ENCODE measurements around the gene TSHR. TPM values are rescaled to one million over a fixed set of nuclear protein-coding genes. Genes with fewer than 3 reads are reported as not detected.

The TSHR gene
- total RNA-seq, 4 donors from 2014 or later = not detected

GRCh38 chr14:80933282-80933681 is 22.1 kb upstream of the TSHR start:
- Histone ChIP-seq H3K36me3 (no peaks in the 10 kb centered on the region), H3K4me1 (peaks cover 0 to 7% (median 2%) of the 10 kb centered on the region in 4 donors), H3K27me3 (no peaks in the 10 kb centered on the region), H3K9me3 (no peaks in the 10 kb centered on the region), H3K4me3 (no peak overlapping the region), H3K27ac (no peak overlapping the region)
- TF ChIP-seq, protein P1, sequence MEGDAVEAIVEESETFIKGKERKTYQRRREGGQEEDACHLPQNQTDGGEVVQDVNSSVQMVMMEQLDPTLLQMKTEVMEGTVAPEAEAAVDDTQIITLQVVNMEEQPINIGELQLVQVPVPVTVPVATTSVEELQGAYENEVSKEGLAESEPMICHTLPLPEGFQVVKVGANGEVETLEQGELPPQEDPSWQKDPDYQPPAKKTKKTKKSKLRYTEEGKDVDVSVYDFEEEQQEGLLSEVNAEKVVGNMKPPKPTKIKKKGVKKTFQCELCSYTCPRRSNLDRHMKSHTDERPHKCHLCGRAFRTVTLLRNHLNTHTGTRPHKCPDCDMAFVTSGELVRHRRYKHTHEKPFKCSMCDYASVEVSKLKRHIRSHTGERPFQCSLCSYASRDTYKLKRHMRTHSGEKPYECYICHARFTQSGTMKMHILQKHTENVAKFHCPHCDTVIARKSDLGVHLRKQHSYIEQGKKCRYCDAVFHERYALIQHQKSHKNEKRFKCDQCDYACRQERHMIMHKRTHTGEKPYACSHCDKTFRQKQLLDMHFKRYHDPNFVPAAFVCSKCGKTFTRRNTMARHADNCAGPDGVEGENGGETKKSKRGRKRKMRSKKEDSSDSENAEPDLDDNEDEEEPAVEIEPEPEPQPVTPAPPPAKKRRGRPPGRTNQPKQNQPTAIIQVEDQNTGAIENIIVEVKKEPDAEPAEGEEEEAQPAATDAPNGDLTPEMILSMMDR (IDR thresholded peaks at IDR 0.05) = no peak
- no peak for TF ChIP-seq POLR2A (IDR thresholded peaks at IDR 0.05)
- no peak for DNase-seq

GRCh38 chr14:80933686-80934085 is 21.7 kb upstream of the TSHR start:
- Histone ChIP-seq H3K36me3 (no peaks in the 10 kb centered on the region), H3K4me1 (peaks cover 0 to 7% (median 2%) of the 10 kb centered on the region in 4 donors), H3K4me3 (no peak overlapping the region), H3K27ac (no peak overlapping the region), H3K9me3 (no peaks in the 10 kb centered on the region), H3K27me3 (no peaks in the 10 kb centered on the region)
- TF ChIP-seq, protein P1 (IDR thresholded peaks at IDR 0.05) = no peak
- no peak for TF ChIP-seq POLR2A (IDR thresholded peaks at IDR 0.05)
- DNase-seq = no peak

DNA sequence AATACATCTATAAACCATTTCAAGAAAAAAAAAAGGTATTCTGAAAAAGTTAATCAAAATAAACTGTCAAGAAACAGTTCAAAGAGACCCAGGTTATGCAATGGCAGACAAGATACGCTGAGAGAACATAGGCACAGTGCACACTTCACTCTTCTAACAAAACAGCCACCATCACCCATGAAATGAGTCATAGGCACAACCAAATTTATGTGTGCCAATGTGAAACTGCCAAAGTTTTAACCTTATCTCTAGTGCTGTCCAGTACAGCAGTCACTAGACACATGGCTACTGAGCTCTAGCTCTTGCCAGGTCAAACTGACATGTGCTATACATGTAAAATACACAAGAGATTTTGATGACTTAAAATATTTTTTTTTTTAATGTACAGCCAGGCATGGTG is 15.3 kb upstream of the TSHR start:
- Histone ChIP-seq H3K27me3 (no peaks in the 10 kb centered on the region), H3K27ac (no peak overlapping the region), H3K4me1 (peaks cover 0 to 7% (median 2%) of the 10 kb centered on the region in 4 donors), H3K36me3 (no peaks in the 10 kb centered on the region), H3K9me3 (no peaks in the 10 kb centered on the region), H3K4me3 (no peak overlapping the region)
- TF ChIP-seq, protein P1 (IDR thresholded peaks at IDR 0.05) = no peak
- no peak for TF ChIP-seq POLR2A (IDR thresholded peaks at IDR 0.05)
- DNase-seq = no peak

GRCh38 chr14:80941241-80942185 is 13.9 kb upstream of the TSHR start, which contains the start of gene CEP128:
CEP128 (minus strand) TSS chr14:80941738.
- Histone ChIP-seq H3K27ac (peak within 1 kb of the TSS; percentile 27 to 65 (median 46)), H3K4me1 (peaks cover 0 to 7% (median 2%) of the 10 kb centered on the region in 4 donors), H3K27me3 (no peaks in the 10 kb centered on the region), H3K9me3 (no peaks in the 10 kb centered on the region), H3K36me3 (no peaks in the 10 kb centered on the region), H3K4me3 (peak within 1 kb of the TSS; percentile 57 to 82 (median 74))
- TF ChIP-seq, protein P1 (IDR thresholded peaks at IDR 0.05) = no peak
- no peak for TF ChIP-seq POLR2A (IDR thresholded peaks at IDR 0.05)
- DNase-seq = peak; percentile 90 to 97 (median 93)

DNA sequence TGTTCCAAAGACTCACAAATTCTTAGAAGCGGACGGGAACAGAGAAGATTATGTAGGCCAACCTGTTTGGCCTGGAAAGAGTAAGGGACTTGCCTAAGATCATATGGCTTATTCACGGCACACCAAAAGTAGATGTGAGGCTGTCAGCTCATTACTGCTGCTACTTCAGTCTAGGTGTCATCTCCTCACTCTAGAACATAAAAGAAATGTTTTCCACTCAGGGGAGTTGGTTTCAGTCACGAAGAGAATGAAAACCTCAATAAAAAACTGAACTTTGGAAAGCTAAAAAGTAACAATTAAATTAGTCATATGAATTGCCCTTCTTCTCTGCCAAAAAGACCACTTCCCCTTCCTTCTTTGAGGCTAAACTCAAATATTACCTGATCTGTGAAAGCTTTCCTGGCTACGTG is 13.2 kb upstream of the TSHR start:
- Histone ChIP-seq H3K4me1 (peaks cover 0 to 7% (median 2%) of the 10 kb centered on the region in 4 donors), H3K9me3 (no peaks in the 10 kb centered on the region), H3K4me3 (peak overlapping the region; percentile 57 to 82 (median 74)), H3K36me3 (no peaks in the 10 kb centered on the region), H3K27ac (peak overlapping the region; percentile 27 to 65 (median 46)), H3K27me3 (no peaks in the 10 kb centered on the region)
- no peak for DNase-seq
- no peak for TF ChIP-seq POLR2A (IDR thresholded peaks at IDR 0.05)
- TF ChIP-seq, protein P1 (IDR thresholded peaks at IDR 0.05) = no peak

Measured in Peyer's patch (tissue), 4 donors.